ENCODE data around the gene WIPF1.

WIPF1 gene

DNA sequence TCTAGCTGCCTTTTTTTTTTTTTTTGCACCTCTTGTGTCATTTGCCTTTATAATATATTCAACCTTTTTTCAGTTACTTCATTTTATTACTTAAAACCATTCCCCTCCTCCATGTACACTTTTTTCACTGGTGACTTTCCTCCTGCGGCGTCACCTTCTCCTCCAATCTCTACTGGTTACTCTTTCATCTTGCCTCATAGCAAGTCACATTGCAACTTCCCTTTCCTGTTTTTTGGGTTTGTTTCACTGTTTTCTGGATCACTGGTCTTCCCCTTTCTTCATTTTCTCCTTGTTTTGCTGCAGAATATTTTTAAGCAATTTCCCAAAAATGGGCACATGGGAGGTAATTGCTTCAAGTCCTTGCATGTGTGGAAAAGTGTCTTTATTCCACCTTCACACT, 73.1 kb downstream of the WIPF1 start:
- peaks cover 9 to 13% of the 10 kb centered on the region in 2 donors for H3K9me3 Mint-ChIP-seq
- peaks cover 18% of the 10 kb centered on the region for H3K4me1 Mint-ChIP-seq
- ATAC-seq: no peak
- DNase-seq: no peak
- H3K27me3 Mint-ChIP-seq: no peaks in the 10 kb centered on the region
- peak overlapping the region in 1 of 2 donors; percentile 4 for H3K27ac Mint-ChIP-seq
- H3K4me3 Mint-ChIP-seq: peak overlapping the region in 1 of 2 donors; percentile 1

DNA sequence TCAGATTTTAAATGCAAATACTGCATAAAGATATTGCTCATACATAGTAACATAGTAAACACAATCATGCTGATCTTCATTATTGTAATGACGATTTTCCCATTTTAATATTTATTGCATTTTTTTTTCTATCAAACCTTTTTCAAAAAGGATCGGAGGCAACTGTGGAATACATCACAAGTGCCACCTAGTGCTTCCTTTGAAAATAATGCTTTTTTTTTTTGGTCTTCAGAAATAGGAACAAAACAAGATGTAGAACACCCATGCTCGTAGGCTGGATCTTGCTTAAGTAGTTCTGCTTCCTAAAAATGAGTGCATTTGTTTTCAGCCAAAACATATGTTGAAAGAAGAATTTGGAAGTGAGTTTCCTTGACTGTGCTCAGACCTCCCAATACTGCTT, 75.1 kb downstream of the WIPF1 start:
- Mint-ChIP-seq H3K4me3 (no peak overlapping the region), H3K27me3 (no peaks in the 10 kb centered on the region), H3K4me1 (peaks cover 18% of the 10 kb centered on the region), H3K27ac (no peak overlapping the region), H3K9me3 (peaks cover 6 to 10% of the 10 kb centered on the region in 2 donors)
- ATAC-seq (no peak), DNase-seq (no peak)

DNA sequence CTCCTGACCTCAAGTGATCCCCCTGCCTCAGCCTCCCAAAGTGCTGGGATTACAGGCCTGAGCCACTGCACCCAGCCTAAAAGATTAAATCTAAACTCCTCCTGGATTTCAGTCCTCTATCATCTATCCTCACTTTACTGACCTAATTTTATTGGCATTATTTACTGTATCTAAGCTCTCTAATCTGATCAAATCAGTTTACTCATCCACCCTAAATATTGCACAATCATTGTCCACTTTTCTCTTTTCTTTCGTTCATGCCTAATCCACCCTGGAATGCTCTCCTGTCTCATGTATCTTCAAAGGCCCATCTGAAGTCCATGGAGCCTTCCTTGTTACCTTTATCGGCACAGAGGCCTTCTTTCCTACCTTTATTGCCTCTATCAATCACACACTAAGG, 79.2 kb downstream of the WIPF1 start:
- ATAC-seq: no peak
- Mint-ChIP-seq H3K4me3 (no peak overlapping the region), H3K27me3 (no peaks in the 10 kb centered on the region), H3K9me3 (no peaks in the 10 kb centered on the region), H3K4me1 (peaks cover 8% of the 10 kb centered on the region), H3K27ac (no peak overlapping the region)
- no peak for DNase-seq

DNA sequence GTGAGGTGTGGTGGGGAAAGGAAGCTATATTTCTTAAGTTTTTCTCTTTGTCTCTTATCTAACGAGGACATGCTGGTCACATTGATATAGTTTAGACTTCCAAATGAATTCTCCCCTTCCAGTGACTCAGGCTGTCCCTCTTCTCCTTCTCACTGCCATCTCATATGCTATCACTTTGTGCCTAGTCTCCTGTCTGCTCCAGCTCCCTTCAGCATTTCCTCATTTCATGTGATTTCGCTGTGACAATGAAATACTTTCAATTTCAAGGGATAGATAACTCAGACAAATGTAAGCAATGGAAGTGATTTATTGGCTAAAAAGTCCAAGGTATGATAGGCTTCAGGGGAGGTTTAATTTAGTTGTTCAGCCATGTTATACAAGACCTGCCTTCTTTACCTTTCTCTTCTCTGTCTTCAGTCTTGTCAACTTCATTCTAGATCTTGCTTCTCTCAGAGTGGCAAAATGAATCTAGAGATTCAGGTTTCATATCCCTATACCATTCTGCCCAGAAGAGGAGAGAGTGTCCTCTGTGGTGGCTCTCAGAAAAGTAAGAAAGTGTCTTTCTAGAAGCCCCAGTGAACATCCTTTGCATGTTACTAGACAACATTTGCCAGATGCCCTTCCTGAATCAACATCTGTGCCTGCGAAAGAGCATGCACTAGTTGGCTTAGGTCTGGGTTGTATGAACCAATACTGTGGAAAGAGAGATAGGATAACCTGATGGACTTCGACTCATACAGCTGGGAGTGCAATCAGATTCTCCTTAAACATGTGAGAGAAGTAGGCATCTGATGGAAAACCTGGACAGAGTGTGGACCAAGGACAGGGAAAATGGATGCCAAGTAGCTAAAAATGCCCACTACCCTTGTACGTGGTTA, 80.9 kb downstream of the WIPF1 start:
- ATAC-seq (no peak), DNase-seq (no peak)
- Mint-ChIP-seq H3K4me3 (no peak overlapping the region), H3K4me1 (peaks cover 18% of the 10 kb centered on the region), H3K27ac (no peak overlapping the region), H3K27me3 (no peaks in the 10 kb centered on the region), H3K9me3 (peaks cover 3 to 14% of the 10 kb centered on the region in 2 donors)

DNA sequence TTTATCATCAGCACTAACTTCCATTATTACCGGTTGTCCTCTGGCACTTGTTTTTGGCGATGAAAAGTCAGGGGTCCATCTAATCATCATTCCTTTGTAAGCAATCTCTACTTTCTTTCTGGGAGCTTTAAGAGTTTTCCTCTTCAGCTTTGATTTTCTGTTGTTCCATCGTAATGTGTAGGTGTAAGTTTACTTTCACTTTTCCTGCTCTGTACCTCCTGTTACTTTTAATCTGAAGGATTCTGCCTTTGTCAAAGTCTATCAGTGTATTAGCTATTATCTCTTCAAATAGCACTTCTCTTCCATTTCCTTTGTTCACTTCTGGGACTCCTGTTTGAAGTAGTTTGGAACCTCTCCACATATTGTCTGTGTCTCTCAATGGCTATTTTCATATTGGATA, 85.3 kb downstream of the WIPF1 start:
- DNase-seq (no peak), ATAC-seq (no peak)
- H3K27ac Mint-ChIP-seq: no peak overlapping the region
- H3K4me3 Mint-ChIP-seq: peak overlapping the region in 1 of 2 donors; percentile 9
- no peaks in the 10 kb centered on the region for H3K27me3 Mint-ChIP-seq
- H3K4me1 Mint-ChIP-seq: peaks cover 18% of the 10 kb centered on the region
- H3K9me3 Mint-ChIP-seq: peaks cover 21 to 45% of the 10 kb centered on the region in 2 donors

DNA sequence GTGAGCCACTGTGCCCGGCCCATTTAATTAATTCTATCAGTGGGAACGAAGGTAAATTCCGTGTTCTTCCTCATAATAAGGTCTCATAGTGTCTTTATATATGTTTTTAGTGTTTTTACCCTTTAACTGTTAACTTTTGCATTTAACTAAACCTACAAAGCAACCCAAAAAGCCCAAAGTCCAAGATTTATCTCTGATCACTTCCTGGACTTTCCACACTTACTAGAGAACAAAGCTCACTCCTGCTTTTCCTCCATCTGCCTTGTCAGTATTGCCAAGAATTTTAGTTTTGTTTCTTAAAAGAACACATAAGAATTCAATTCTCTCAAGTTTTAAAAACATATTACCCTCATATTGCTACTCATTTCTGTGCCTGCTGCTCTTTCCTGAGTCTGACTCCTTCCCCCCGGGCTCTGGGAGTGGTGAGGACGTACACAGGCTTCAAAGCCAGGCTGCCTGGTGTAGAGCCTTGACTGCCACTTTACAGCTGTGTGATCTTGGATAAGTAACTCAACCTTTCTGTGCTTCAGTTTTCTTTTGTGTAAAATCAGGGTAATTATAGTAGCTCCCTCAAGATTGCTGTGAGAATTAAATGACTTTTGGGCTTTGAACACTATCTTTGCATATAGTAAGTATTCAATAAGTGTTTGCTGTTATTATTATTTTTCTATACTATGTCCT, 85.9 kb downstream of the WIPF1 start:
- Mint-ChIP-seq H3K27me3 (no peaks in the 10 kb centered on the region), H3K4me1 (peaks cover 15% of the 10 kb centered on the region), H3K27ac (peak overlapping the region in 1 of 2 donors; percentile 12), H3K4me3 (peak overlapping the region in 1 of 2 donors; percentile 9), H3K9me3 (peaks cover 21 to 52% of the 10 kb centered on the region in 2 donors)
- DNase-seq (no peak), ATAC-seq (no peak)

DNA sequence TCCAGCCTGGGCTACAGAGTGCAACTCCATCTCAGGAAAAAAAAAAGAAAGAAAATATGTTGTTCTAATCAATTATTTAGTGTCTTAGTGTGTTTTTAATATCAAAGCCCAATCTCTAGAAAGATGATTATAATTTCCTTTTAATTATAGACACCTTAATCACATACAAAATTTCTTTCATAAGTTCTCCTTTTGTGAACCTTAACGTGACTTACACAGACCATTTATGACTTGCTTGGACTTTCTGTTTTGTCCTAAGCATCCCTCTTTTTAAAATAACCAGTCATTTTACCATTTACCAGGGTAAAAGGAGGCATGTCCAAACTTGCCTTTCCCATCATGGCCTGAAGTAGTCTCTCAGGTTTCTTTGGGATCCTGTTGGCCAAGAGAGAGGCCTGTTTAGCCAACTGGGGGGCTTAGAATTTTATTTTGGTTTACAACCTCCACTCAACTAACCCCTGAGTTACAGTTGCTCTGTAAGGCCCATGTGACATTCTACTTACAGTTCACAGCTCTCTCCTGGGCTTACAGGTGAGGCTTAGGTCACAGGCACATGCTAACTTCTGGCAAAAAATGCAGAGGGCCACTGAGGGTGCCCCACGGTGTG, 86.9 kb downstream of the WIPF1 start:
- Mint-ChIP-seq H3K4me3 (no peak overlapping the region), H3K27me3 (no peaks in the 10 kb centered on the region), H3K4me1 (peaks cover 14% of the 10 kb centered on the region), H3K27ac (no peak overlapping the region), H3K9me3 (peaks cover 21 to 53% of the 10 kb centered on the region in 2 donors)
- DNase-seq (no peak), ATAC-seq (no peak)
